Activated T-cell treated with anti-CD3 and anti-CD28 coated beads, Interleukin-2, amount 50 U/mL, for 72 hours (primary cell): ENCODE measurements around the gene PCSK7. TPM values are rescaled to one million over a fixed set of nuclear protein-coding genes. Genes with fewer than 3 reads are reported as not detected.

ENCODE experiments used
- ATAC-seq, 2 donors: fragments of 150-1000 bp; cut with Tn5 transposase; replicated peaks in 1 of 2; 2 replicates each; pipeline ENCODE4 v1.10.0; 2021; ENCODE audit warnings: moderate library complexity in 2 of 2, mild to moderate bottlenecking in 1 of 2
- DNase-seq, 2 donors: peaks; one replicate each; pipeline ENCODE4 v3.0.0; 2021 to 2022; ENCODE audit warnings: mixed read lengths in 1 of 2
- H3K27ac Mint-ChIP-seq: one replicate; pipeline ENCODE4 v1.8.0; 2022; ENCODE audit warnings: mild to moderate bottlenecking, moderate library complexity, mixed read lengths
- H3K27me3 Mint-ChIP-seq: one replicate; pipeline ENCODE4 v1.8.0; 2022; ENCODE audit warnings: low read depth, mixed read lengths
- H3K36me3 Mint-ChIP-seq, 2 donors: one replicate each; pipeline ENCODE4 v1.8.0; 2022; ENCODE audit warnings: mixed read lengths in 2 of 2, mild to moderate bottlenecking in 1 of 2; ENCODE audit not compliant: insufficient read depth in 2 of 2
- H3K4me1 Mint-ChIP-seq: one replicate; pipeline ENCODE4 v1.8.0; 2022; ENCODE audit warnings: low read depth, mixed read lengths
- H3K4me3 Mint-ChIP-seq, 2 donors: one replicate each; pipeline ENCODE4 v1.8.0; 2022; ENCODE audit warnings: mild to moderate bottlenecking in 2 of 2, mixed read lengths in 2 of 2, moderate library complexity in 2 of 2
- H3K9me3 Mint-ChIP-seq, 2 donors: one replicate each; pipeline ENCODE4 v1.8.0; 2022; ENCODE audit warnings: mixed read lengths in 2 of 2
- total RNA-seq, 2 donors: library from RNA; stranded (reverse); gene quantifications; one replicate each; pipeline ENCODE4 v1.2.3, GENCODE V29; 2022

Gene PCSK7
- total RNA-seq, 2 donors from 2014 or later = 139 to 147 TPM

DNA sequence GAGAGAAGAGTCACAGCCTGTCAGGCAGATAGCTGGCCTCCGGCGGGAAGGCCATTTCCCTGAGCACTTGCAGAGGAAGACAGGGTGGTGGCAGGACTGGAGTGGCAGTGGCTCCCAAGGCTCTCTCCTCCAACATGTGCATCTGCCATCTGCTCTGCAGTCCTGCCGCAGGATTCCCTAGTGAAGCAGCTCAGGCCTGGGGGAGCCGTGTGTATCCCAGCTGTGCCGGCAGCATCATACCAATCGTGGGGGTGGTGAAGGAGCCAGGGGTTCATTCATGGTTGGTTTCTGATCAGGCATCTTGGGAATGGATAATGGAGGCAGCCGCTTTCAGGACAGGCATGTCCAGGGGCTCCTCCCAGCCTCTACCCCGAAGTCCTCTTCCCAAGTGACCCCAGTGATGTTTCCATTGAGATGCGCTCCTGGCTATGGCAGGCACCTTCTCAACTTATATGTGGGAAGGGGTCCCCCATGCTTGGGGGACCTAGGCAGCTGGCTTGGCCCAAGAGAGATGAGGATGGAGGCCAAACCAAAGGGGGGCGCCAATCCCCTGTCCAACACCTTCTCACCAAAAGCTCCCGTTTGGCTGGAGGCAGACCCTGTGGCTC is 26.6 kb downstream of the PCSK7 start:
- H3K9me3 Mint-ChIP-seq = no peaks in the 10 kb centered on the region
- no peaks in the 10 kb centered on the region for H3K27me3 Mint-ChIP-seq
- peaks cover 4 to 6% of the 10 kb centered on the region in 2 donors for H3K36me3 Mint-ChIP-seq
- H3K27ac Mint-ChIP-seq = no peak overlapping the region
- DNase-seq (no peak), ATAC-seq (no peak)
- no peaks in the 10 kb centered on the region for H3K4me1 Mint-ChIP-seq
- no peak overlapping the region for H3K4me3 Mint-ChIP-seq

DNA sequence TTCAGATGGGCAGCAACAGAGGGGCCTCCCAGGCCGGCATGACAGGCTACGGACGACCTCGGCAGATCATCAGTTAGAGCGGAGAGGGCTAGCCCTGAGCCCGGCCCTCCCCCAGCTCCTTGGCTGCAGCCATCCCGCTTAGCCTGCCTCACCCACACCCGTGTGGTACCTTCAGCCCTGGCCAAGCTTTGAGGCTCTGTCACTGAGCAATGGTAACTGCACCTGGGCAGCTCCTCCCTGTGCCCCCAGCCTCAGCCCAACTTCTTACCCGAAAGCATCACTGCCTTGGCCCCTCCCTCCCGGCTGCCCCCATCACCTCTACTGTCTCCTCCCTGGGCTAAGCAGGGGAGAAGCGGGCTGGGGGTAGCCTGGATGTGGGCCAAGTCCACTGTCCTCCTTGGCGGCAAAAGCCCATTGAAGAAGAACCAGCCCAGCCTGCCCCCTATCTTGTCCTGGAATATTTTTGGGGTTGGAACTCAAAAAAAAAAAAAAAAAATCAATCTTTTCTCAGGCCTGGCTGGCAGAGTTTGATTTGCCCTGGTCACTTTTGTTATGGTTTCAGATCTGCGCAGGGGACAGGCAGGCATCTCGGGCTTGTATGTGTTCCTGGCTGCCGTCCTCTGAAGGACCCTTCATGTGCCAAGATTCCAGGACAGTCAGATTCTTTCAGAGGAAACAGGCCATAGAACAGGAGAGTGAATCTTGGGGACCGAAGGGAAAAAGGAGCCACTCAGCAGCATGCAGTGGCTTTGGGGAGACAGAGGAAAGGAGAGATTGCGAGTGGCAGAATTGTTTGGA is 27.4 kb downstream of the PCSK7 start:
- Mint-ChIP-seq H3K4me3 (no peak overlapping the region), H3K9me3 (no peaks in the 10 kb centered on the region), H3K4me1 (no peaks in the 10 kb centered on the region), H3K27me3 (no peaks in the 10 kb centered on the region), H3K27ac (peak overlapping the region; percentile 2), H3K36me3 (peaks cover 2 to 6% of the 10 kb centered on the region in 2 donors)
- DNase-seq = no peak
- ATAC-seq = no peak

DNA sequence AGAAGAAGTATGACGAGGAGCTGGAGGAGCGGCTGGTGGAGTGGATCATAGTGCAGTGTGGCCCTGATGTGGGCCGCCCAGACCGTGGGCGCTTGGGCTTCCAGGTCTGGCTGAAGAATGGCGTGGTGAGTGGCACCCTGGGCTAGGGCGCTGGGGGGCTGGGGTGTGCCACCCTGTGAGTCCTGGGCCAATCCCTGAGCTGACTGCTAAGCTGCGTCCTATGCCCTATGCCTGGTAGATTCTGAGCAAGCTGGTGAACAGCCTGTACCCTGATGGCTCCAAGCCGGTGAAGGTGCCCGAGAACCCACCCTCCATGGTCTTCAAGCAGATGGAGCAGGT is 28.8 kb downstream of the PCSK7 start:
- H3K4me3 Mint-ChIP-seq = no peak overlapping the region
- H3K36me3 Mint-ChIP-seq = peaks cover 2 to 6% of the 10 kb centered on the region in 2 donors
- H3K27ac Mint-ChIP-seq = no peak overlapping the region
- no peaks in the 10 kb centered on the region for H3K4me1 Mint-ChIP-seq
- H3K27me3 Mint-ChIP-seq = no peaks in the 10 kb centered on the region
- H3K9me3 Mint-ChIP-seq = no peaks in the 10 kb centered on the region
- ATAC-seq = no peak
- no peak for DNase-seq

DNA sequence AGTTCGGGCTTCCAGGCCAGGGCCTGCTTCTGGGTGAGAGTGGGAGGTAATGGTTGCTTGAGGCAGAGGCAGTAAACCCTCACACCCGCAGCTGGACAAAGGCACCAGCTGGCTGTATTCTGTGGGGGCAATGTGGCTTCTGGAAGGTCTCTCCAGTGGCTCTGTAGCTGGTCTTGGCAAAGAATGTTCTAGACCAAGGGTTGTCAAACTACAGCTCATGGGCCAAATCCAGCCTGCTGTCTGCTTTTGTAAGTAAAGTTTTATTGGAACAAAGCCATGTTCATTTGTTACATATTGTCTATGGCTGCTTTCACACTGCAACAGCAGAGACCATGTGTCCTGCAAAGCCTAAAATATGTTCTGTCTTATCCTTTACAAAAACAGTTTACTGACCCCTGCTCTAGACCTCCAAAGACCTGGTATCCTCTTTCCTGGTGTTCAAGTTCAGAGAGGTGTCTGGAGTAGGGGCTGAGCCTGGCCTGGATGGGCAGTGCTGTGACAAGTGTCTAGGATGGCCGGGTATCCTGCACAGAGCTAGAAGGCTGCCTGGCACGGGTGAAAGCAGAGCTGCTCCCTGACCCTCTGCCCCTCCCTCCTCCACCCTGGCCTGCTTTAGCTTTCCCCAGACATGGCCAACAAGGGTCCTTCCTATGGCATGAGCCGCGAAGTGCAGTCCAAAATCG is 29.3 kb downstream of the PCSK7 start:
- Mint-ChIP-seq H3K4me1 (no peaks in the 10 kb centered on the region), H3K27ac (peak overlapping the region; percentile 46), H3K4me3 (no peak overlapping the region), H3K36me3 (peaks cover 2 to 6% of the 10 kb centered on the region in 2 donors), H3K27me3 (no peaks in the 10 kb centered on the region), H3K9me3 (no peaks in the 10 kb centered on the region)
- no peak for DNase-seq
- ATAC-seq = no peak

DNA sequence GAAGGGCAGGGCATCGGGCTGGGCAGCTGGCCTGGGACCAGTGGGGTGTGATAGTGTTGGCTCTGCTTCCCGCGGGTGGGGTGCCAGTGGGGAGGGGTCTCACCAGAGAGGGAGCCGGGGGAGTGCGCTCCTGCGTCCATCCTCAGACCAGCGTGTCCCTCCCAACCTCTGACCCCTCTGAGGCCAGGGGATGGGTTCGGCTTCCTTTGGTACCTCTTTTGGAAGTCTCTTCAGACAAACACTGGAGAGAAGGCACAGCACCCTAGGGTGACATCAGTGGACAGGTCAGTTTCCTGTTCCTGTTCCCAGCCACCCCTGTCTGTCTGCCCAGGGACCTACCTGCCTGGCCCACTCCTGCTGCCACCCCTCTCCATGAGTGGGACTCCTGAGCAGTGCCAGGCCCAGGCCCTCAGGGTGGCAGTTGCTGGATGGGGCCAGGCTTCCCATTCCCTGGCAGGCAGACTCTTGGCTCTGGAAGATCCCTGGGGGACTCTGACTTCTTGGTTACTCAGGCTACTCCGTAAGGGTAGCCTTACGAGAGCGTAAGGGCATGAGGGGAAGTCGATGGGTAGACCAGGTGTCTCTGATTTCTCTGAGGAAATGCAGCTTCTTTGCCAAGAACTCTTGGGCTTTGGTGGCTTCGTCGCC is 30.1 kb downstream of the PCSK7 start:
- Mint-ChIP-seq H3K27me3 (no peaks in the 10 kb centered on the region), H3K36me3 (peaks cover 2 to 6% of the 10 kb centered on the region in 2 donors), H3K4me1 (no peaks in the 10 kb centered on the region), H3K9me3 (no peaks in the 10 kb centered on the region), H3K4me3 (no peak overlapping the region), H3K27ac (no peak overlapping the region)
- no peak for ATAC-seq
- no peak for DNase-seq

DNA sequence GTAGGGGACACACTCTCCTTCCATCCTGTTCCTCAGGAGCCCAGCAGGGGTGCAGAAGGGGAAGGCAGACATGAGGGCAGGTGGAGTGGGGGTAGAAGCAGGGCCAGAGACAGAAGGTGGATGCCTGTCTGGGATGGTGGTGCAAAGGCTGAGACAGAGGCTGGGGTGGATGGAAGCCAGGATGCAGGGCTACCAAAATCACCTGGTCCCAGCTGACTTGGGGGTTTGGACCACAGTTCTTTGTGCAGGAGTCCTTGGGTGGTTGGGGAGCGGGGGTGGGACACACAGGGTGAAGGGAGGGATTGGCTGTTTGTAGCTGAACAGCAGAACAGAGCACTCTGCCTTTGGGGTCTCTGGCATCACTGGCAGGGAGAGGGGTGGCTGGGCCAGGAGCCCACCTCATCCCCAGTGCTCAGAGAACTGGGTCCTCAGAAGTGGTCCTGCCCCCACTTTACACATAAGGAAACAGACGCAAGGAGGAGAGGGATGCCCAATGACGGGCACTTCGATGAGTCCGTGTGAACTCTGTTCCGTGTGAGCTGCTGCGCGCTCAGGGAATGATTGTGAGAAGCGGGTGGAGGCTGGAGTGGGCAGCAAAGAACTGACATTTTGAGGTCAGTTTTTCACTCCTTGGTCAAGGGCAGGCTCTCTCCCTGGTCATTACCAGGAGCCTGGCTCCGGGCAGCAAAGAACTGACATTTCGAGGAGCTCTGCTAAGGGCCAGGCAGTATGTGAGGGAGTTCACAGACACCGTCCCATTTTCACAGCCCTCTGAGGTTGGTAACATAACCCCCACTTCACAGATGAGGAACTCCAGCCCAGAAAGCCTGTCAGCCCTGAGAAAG is 30.8 kb downstream of the PCSK7 start:
- Mint-ChIP-seq H3K27ac (no peak overlapping the region), H3K4me1 (no peaks in the 10 kb centered on the region)

DNA sequence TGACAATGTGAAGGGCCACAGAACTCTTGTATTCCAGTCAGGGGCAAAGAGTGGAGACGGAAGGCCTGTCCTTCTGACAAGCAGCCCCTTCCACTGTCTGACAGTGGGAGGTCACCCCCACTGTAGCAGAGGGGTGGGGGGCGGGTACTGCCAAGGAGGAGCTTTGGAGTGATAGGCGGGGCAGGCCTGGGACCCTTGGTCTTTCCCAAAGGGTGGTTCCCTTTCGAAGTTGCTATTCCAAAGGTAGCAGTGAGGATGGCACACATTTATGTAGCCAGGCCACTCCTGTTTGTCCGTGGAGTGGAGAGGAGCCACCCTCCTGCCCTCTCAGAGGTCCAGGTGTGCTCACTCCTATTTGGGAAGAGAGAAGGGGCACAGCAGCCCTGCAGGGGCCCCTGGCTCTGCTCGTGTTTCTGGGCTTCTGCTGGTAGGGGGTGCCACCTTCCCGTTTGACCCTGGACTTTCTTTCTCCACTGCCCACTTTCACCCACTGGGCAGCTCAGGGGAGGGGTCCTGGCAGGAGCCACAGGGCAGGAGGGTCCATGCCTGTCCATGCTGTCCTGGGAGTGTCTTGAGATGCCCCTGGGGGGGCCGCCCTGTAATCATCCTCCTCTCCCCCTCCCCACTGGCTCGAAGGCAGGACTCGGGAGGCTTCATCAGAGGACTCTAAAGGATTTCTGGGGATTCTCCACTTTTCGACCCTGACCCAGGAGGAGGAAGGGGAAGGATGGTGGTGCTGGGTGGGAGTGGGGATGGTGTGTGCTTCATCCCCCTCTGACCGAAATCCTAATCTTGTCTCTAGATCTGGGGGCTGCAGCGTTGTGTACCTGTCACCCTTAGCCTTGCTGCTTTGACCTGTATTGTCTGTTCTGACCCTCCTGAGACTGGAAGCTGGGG is 31.7 kb downstream of the PCSK7 start:
- Mint-ChIP-seq H3K36me3 (peaks cover 2 to 6% of the 10 kb centered on the region in 2 donors), H3K9me3 (no peaks in the 10 kb centered on the region), H3K27me3 (no peaks in the 10 kb centered on the region), H3K4me1 (no peaks in the 10 kb centered on the region), H3K4me3 (no peak overlapping the region), H3K27ac (no peak overlapping the region)
- ATAC-seq (no peak), DNase-seq (no peak)

More for the DNA sequence above, 30.8 kb downstream of the PCSK7 start:
- ATAC-seq = no peak
- peaks cover 2 to 6% of the 10 kb centered on the region in 2 donors for H3K36me3 Mint-ChIP-seq
- DNase-seq = no peak
- no peaks in the 10 kb centered on the region for H3K27me3 Mint-ChIP-seq
- H3K9me3 Mint-ChIP-seq = no peaks in the 10 kb centered on the region
- H3K4me3 Mint-ChIP-seq = no peak overlapping the region

DNA sequence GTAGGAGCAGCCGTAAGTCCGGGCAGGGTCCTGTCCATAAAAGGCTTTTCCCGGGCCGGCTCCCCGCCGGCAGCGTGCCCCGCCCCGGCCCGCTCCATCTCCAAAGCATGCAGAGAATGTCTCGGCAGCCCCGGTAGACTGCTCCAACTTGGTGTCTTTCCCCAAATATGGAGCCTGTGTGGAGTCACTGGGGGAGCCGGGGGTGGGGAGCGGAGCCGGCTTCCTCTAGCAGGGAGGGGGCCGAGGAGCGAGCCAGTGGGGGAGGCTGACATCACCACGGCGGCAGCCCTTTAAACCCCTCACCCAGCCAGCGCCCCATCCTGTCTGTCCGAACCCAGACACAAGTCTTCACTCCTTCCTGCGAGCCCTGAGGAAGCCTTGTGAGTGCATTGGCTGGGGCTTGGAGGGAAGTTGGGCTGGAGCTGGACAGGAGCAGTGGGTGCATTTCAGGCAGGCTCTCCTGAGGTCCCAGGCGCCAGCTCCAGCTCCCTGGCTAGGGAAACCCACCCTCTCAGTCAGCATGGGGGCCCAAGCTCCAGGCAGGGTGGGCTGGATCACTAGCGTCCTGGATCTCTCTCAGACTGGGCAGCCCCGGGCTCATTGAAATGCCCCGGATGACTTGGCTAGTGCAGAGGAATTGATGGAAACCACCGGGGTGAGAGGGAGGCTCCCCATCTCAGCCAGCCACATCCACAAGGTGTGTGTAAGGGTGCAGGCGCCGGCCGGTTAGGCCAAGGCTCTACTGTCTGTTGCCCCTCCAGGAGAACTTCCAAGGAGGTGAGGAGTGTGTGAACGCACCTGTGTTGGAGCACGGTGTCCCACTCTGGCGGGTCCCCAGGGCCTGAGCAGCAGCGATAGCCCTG is 32.6 kb downstream of the PCSK7 start, which contains the start of gene TAGLN:
TAGLN (plus strand) TSS at position 318 of the 863 bp plus-strand sequence. CDS start 3,644 bp downstream, outside the sequence.
- Mint-ChIP-seq H3K4me3 (no peak within 1 kb of the TSS), H3K27me3 (no peaks in the 10 kb centered on the region), H3K9me3 (no peaks in the 10 kb centered on the region), H3K36me3 (peaks cover 0 to 1% of the 10 kb centered on the region in 2 donors), H3K4me1 (no peaks in the 10 kb centered on the region), H3K27ac (no peak within 1 kb of the TSS)
- DNase-seq = no peak
- no peak for ATAC-seq

DNA sequence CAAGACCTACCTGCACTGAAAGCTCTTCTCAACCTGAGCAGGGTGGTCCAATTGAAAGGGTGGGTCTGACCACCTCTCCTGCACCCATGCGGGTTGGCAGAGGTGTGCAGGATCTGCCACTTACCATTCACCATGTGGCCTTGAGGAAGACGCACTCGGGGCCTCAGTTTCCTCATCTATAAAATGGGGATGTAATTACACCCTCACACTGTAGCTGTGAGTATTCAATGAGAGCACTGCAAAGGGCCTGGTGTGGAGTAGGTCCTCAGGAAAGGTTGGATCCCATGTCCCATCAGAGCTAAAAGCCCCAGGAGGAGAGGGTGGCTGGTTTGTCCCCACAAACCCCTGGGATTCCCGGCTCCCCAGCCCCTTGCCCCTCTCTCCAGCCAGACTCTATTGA is 33.3 kb downstream of the PCSK7 start:
- Mint-ChIP-seq H3K27ac (no peak overlapping the region), H3K36me3 (no peaks in the 10 kb centered on the region), H3K4me3 (no peak overlapping the region), H3K4me1 (no peaks in the 10 kb centered on the region), H3K27me3 (no peaks in the 10 kb centered on the region), H3K9me3 (no peaks in the 10 kb centered on the region)
- ATAC-seq = no peak
- no peak for DNase-seq

DNA sequence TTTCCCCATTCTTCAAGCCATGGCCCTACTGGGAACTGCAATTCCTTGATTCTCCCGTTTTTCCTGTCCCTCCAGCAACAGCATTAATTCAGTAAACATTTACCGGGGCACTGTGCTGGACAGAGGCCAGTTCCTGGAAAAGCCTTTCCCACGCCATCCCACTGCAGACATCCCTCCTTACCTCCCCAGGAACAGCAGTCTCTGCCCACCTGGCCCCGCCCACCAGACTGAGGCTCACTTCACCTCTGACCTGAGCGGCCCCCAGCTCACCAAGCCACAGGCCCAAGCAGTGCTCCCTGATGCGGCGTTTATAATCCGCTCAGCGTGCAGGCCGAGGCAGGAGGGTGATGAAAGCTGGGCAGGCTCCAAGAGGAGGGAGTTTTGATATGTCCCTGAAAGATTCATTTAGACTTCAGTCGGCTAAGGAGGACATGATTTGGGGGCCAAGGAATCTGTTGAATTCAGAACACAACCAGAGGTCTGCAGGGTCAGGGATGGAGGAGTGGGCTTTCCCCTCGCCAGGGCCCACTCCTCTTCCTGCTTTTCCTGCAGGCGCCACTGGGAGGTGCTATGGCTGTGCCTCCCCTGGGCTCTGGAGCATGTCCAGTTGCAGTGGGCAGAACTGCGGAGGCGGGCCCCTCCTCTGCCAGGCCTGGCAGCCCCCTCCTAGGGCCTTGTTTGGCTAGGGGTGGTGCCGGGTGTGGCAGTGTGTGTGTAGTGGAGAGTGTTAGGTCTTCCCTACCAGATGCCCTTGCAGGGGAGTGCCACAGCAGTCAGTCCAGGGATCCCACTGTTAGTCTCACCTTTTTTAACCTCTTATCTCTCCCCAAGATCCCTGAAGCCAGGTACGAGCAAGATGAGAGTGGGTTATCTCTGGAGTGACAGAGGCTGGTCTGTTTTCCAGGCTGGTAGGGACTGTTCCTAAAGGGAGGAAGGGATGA is 34.1 kb downstream of the PCSK7 start:
- H3K27me3 Mint-ChIP-seq = no peaks in the 10 kb centered on the region
- no peaks in the 10 kb centered on the region for H3K4me1 Mint-ChIP-seq
- H3K27ac Mint-ChIP-seq = no peak overlapping the region
- H3K36me3 Mint-ChIP-seq = peaks cover 0 to 1% of the 10 kb centered on the region in 2 donors
- H3K9me3 Mint-ChIP-seq = no peaks in the 10 kb centered on the region
- H3K4me3 Mint-ChIP-seq = no peak overlapping the region
- DNase-seq (peak in 1 of 2 donors; percentile 16), ATAC-seq (peak in 1 of 2 donors; percentile 11)
